HG03280 (cell line): ENCODE results near the gene ATN1.

Experiments used
- ATAC-seq: cut with Tn5 transposase; IDR thresholded peaks from one replicate; pipeline ENCODE4 v1.9.1; 2021; ENCODE audit warnings: mild to moderate bottlenecking, moderate library complexity; ENCODE audit not compliant: unreplicated experiment

The ATN1 gene

GRCh38 chr12:6943722-6944380 lies 16.1 kb downstream of the ATN1 start, which contains the start of the genes C12orf57 and RNU7-1:
Gene C12orf57 (plus strand): TSS chr12:6944022. CDS start chr12:6944122, 100 bp downstream.
Gene RNU7-1 (plus strand): TSS chr12:6943816.
- peak; percentile 44 for ATAC-seq

- ATAC-seq: peak; percentile 42
Measured at GRCh38 chr12:6944381-6945186, 16.8 kb downstream of the ATN1 start.

GRCh38 chr12:6945613-6946012 lies 17.9 kb downstream of the ATN1 start:
- ATAC-seq: no peak

GRCh38 chr12:6946033-6946919 lies 18.5 kb downstream of the ATN1 start:
- peak; percentile 13 for ATAC-seq

- no peak for ATAC-seq
Measured at GRCh38 chr12:6946920-6947374, 19.2 kb downstream of the ATN1 start.

- no peak for ATAC-seq
Measured at GRCh38 chr12:6947615-6948014, 19.9 kb downstream of the ATN1 start.

- no peak for ATAC-seq
Measured at GRCh38 chr12:6948873-6949594, 21.3 kb downstream of the ATN1 start.

- ATAC-seq: no peak
Measured at GRCh38 chr12:6950401-6950801, 22.6 kb downstream of the ATN1 start.

GRCh38 chr12:6950811-6951540 lies 23.2 kb downstream of the ATN1 start, which contains the start of gene PTPN6:
Gene PTPN6 (plus strand): TSS chr12:6951356. CDS start chr12:6951513, 157 bp downstream.
- no peak for ATAC-seq

- no peak for ATAC-seq
Measured at GRCh38 chr12:6951551-6952120, 23.9 kb downstream of the ATN1 start.

GRCh38 chr12:6952121-6952862 lies 24.5 kb downstream of the ATN1 start:
- ATAC-seq: no peak

- ATAC-seq: no peak
Measured at GRCh38 chr12:6952863-6953441, 25.2 kb downstream of the ATN1 start.

GRCh38 chr12:6953442-6954315 lies 25.9 kb downstream of the ATN1 start:
- peak; percentile 50 for ATAC-seq

GRCh38 chr12:6954316-6955107 lies 26.8 kb downstream of the ATN1 start:
- no peak for ATAC-seq

- ATAC-seq: no peak
Measured at GRCh38 chr12:6955108-6956020, 27.6 kb downstream of the ATN1 start.
